ENCODE data around the gene BDKRB2. TPM values are rescaled to one million over a fixed set of nuclear protein-coding genes. Genes with fewer than 3 reads are reported as not detected.

Gene BDKRB2
- total and polyA plus RNA-seq, 2 donors (not counting 1 experiment from before 2014, with no cell fraction given) = not detected

GRCh38 chr14:96256407-96256806 lies 51.8 kb downstream of the BDKRB2 start:
- Histone ChIP-seq H3K4me3 (ENCODE audit: control extremely low read depth in 1 of 5, extremely low read depth in 1 of 5, insufficient read depth in 1 of 5, low read depth in 2 of 5, low read length in 4 of 5) (no peak overlapping the region), H3K4me1 (ENCODE audit: control insufficient read depth in 2 of 2, insufficient read depth in 2 of 2, low read length in 2 of 2) (no peaks in the 10 kb centered on the region), H3K79me2 (ENCODE audit: control insufficient read depth, insufficient read depth, low read length) (no peaks in the 10 kb centered on the region), H4K20me1 (ENCODE audit: control insufficient read depth, insufficient read depth, low read length, poor library complexity, severe bottlenecking) (no peaks in the 10 kb centered on the region), H3K9me3 (ENCODE audit: control extremely low read depth in 1 of 3, control insufficient read depth in 2 of 3, insufficient read depth in 1 of 3, low read length in 2 of 3) (no peaks in the 10 kb centered on the region), H3K9ac (ENCODE audit: low read length) (no peak overlapping the region), H3K4me2 (replicated peaks; ENCODE audit: low read depth, low read length, poor library complexity, severe bottlenecking) (no peak overlapping the region), H3K27ac (ENCODE audit: low read length in 2 of 2) (no peak overlapping the region), H3K36me3 (replicated peaks in 1 of 2; ENCODE audit: control extremely low read depth in 1 of 2, control insufficient read depth in 1 of 2, extremely low read depth in 1 of 2, insufficient read depth in 2 of 2, low read length in 1 of 2) (no peaks in the 10 kb centered on the region), H2AFZ (ENCODE audit: insufficient read depth, low read depth, low read length, poor library complexity, severe bottlenecking) (no peak overlapping the region), H3K27me3 (replicated peaks in 1 of 4; ENCODE audit: control extremely low read depth in 1 of 4, control insufficient read depth in 3 of 4, insufficient read depth in 4 of 4, low read length in 3 of 4) (peaks cover 0 to 14% (median 2%) of the 10 kb centered on the region in 4 experiments)
- Mint-ChIP-seq H3K9me3 (ENCODE audit: insufficient read depth) (no peaks in the 10 kb centered on the region), H3K4me1 (no peaks in the 10 kb centered on the region), H3K4me3 (no peak overlapping the region), H3K27me3 (peaks cover 42% of the 10 kb centered on the region), H3K27ac (no peak overlapping the region)
- no peak for ATAC-seq (ENCODE audit: low read depth)
- CTCF ChIA-PET = no interaction called here
- 73% methylated on average over 3 of the region's 4 CpGs for WGBS (ENCODE audit: insufficient coverage)
- no peak for DNase-seq
- no peak for TF ChIP-seq EZH2 (IDR thresholded peaks at IDR 0.05; ENCODE audit: borderline replicate concordance, insufficient read depth, low read depth, low read length, poor library complexity, severe bottlenecking)
- TF ChIP-seq, protein P1, sequence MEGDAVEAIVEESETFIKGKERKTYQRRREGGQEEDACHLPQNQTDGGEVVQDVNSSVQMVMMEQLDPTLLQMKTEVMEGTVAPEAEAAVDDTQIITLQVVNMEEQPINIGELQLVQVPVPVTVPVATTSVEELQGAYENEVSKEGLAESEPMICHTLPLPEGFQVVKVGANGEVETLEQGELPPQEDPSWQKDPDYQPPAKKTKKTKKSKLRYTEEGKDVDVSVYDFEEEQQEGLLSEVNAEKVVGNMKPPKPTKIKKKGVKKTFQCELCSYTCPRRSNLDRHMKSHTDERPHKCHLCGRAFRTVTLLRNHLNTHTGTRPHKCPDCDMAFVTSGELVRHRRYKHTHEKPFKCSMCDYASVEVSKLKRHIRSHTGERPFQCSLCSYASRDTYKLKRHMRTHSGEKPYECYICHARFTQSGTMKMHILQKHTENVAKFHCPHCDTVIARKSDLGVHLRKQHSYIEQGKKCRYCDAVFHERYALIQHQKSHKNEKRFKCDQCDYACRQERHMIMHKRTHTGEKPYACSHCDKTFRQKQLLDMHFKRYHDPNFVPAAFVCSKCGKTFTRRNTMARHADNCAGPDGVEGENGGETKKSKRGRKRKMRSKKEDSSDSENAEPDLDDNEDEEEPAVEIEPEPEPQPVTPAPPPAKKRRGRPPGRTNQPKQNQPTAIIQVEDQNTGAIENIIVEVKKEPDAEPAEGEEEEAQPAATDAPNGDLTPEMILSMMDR (IDR thresholded peaks at IDR 0.05) = no peak
- intact Hi-C loops (cut with micrococcal nuclease) = no loop called here
- POLR2A ChIA-PET = no interaction called here

GRCh38 chr14:96257056-96257455 lies 52.4 kb downstream of the BDKRB2 start:
- no peak for ATAC-seq (ENCODE audit: low read depth)
- Histone ChIP-seq H3K9ac (ENCODE audit: low read length) (no peak overlapping the region), H3K4me2 (replicated peaks; ENCODE audit: low read depth, low read length, poor library complexity, severe bottlenecking) (no peak overlapping the region), H4K20me1 (ENCODE audit: control insufficient read depth, insufficient read depth, low read length, poor library complexity, severe bottlenecking) (no peaks in the 10 kb centered on the region), H3K27me3 (replicated peaks in 1 of 4; ENCODE audit: control extremely low read depth in 1 of 4, control insufficient read depth in 3 of 4, insufficient read depth in 4 of 4, low read length in 3 of 4) (peaks cover 0 to 14% (median 2%) of the 10 kb centered on the region in 4 experiments), H3K79me2 (ENCODE audit: control insufficient read depth, insufficient read depth, low read length) (no peaks in the 10 kb centered on the region), H3K36me3 (replicated peaks in 1 of 2; ENCODE audit: control extremely low read depth in 1 of 2, control insufficient read depth in 1 of 2, extremely low read depth in 1 of 2, insufficient read depth in 2 of 2, low read length in 1 of 2) (no peaks in the 10 kb centered on the region), H2AFZ (ENCODE audit: insufficient read depth, low read depth, low read length, poor library complexity, severe bottlenecking) (no peak overlapping the region), H3K9me3 (ENCODE audit: control extremely low read depth in 1 of 3, control insufficient read depth in 2 of 3, insufficient read depth in 1 of 3, low read length in 2 of 3) (peaks cover 0 to 2% (median 0%) of the 10 kb centered on the region in 3 donors), H3K4me3 (ENCODE audit: control extremely low read depth in 1 of 5, extremely low read depth in 1 of 5, insufficient read depth in 1 of 5, low read depth in 2 of 5, low read length in 4 of 5) (no peak overlapping the region), H3K27ac (ENCODE audit: low read length in 2 of 2) (no peak overlapping the region), H3K4me1 (ENCODE audit: control insufficient read depth in 2 of 2, insufficient read depth in 2 of 2, low read length in 2 of 2) (no peaks in the 10 kb centered on the region)
- no peaks in the 10 kb centered on the region for H3K9me3 Mint-ChIP-seq (ENCODE audit: insufficient read depth)
- intact Hi-C loops (cut with micrococcal nuclease) = no loop called here
- no peaks in the 10 kb centered on the region for H3K4me1 Mint-ChIP-seq
- 83% methylated on average over 8 of the region's 8 CpGs for WGBS (ENCODE audit: insufficient coverage)
- no peak for DNase-seq
- TF ChIP-seq, protein P1 (IDR thresholded peaks at IDR 0.05) = no peak
- no peak for TF ChIP-seq EZH2 (IDR thresholded peaks at IDR 0.05; ENCODE audit: borderline replicate concordance, insufficient read depth, low read depth, low read length, poor library complexity, severe bottlenecking)
- peaks cover 35% of the 10 kb centered on the region for H3K27me3 Mint-ChIP-seq
- no peak overlapping the region for H3K27ac Mint-ChIP-seq
- ChIA-PET CTCF (no interaction called here), POLR2A (no interaction called here)
- H3K4me3 Mint-ChIP-seq = no peak overlapping the region

Measured in B cell (primary cell).